ENCODE data around the gene TMPRSS11D.

- no peak for TF ChIP-seq CTCF (conservative IDR thresholded peaks at IDR 0.05; ENCODE audit: low read depth, low read length)
- TF ChIP-seq EZH2phosphoT487 (IDR thresholded peaks at IDR 0.05; ENCODE audit: borderline replicate concordance, low read length), result no peak
- TF ChIP-seq EZH2 (IDR thresholded peaks at IDR 0.05; ENCODE audit: low read length, unreplicated experiment), result no peak
Measured at GRCh38 chr4:67922697-67923096, 38.9 kb upstream of the TMPRSS11D start.
